Colon (tissue), 2 donors: ENCODE data around the gene PPP4R4.
A peak's percentile ranks its signal among the peaks of the same experiment; 100 is the strongest.

Source experiments
- FAIRE-seq: peaks from 2 replicates; lab custom pipeline; 2012; peaks lifted over from hg19 to GRCh38; lab: Jason Lieb, UNC
- donor health status: control.
- donor health status: control.

PPP4R4 gene

DNA sequence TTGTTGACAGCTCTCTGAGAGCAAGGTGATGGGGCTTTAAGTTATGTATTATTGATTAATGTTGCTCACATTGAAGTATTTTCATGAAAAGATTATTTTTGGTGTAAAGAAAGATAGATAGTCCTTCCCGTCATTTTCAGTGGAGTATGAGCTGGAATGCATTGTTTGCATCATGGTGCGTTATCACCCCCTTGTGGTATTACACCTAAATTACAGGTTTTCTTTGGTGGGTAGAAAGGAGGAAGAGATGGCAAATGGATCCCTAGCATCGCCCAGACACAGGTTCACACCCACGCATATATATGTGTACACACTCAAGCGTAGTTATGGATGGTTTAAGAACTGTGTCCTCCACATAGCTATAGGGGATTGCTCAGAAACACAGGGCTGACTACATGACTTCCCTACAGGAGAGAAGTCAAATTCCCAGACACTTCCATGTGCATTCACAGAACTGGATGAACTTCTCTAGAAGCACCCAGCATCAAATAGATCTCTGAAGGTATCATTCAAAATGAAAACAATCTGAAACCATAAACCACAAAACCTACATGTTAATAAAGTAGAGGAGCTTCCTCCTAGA lies 133.4 kb downstream of the PPP4R4 start:
- FAIRE-seq = no peak

DNA sequence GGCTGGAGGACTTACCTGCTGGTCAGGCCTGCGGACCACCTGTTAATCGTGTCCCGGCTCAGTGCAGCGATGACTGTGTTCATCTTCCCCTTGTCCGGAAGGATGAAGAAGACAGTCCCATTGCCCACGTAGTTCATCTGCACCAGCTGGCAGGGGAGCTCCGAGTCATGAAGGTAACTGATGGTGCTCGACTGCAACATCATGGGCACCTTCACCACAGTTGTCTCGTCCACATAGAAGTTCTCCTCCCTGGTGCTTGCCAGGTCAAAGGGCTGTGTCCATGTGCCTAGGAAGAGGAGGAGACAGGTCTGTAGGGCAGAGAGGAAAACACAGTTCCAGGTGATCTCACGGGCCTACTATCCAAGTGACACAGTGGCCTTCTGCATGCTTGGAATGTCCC lies 135.6 kb downstream of the PPP4R4 start:
- no peak for FAIRE-seq

- no peak for FAIRE-seq
Observed at GRCh38 chr14:94310248-94310647, 136.1 kb downstream of the PPP4R4 start.

DNA sequence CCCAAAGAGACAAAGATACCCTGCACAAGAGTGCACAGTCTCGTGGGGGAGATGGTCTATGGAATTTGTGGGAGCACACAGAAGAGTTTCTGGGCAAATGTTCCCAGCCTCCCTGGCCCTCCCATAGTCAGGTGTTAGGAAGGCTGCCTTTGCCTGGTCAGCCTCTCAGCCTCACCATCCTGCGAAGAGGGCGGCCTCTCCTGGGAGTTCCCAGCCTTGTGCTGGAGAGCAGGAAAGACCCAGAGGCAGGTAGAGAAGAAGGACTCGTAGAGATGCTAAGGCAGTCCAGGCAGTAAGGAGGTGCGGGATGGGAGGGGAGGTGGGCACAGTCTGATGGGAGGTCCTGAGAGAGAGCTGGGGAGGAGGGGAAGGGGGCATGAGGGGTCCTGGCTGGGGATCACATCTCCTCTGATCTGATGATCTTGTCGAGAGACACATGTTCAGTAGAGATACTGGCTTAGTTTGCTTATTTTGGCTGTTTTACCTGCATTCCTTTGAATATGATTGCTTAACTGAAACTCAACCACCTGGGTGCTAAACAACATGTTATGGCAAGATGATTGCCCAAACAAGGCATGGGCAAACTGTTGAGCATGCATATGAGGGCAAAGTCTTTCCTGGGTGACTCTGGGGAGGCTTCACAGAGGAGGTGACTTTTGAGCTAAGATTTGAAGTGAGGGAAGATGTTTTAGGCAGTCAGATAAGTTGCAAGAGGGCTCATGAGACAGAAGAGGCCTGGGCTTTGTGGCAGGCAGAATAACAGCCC lies 138.5 kb downstream of the PPP4R4 start:
- FAIRE-seq = no peak

- FAIRE-seq = no peak
Observed at GRCh38 chr14:94313991-94314655, 140.0 kb downstream of the PPP4R4 start.

GRCh38 chr14:94314890-94315289 lies 140.8 kb downstream of the PPP4R4 start:
- no peak for FAIRE-seq

DNA sequence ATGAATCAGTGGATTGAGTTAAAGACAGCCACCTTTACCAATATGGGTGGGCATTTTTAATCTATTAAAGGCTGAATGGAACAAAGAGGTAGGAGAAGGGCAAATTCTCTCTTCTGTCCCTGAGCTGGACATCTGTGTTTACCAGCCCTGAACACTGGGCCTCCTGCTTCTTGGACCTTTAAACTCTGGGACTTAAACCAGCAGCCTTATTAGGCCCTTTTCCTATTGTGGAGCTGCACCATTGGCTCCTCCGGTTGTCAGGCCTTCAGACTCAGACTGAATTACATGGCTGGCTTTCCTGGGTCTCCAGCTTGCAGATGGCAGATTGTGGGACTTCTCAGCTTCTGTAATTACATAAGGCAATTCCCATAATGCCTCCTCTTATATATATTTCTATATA lies 142.6 kb downstream of the PPP4R4 start:
- FAIRE-seq = no peak

GRCh38 chr14:94317259-94317658 lies 143.1 kb downstream of the PPP4R4 start:
- no peak for FAIRE-seq

DNA sequence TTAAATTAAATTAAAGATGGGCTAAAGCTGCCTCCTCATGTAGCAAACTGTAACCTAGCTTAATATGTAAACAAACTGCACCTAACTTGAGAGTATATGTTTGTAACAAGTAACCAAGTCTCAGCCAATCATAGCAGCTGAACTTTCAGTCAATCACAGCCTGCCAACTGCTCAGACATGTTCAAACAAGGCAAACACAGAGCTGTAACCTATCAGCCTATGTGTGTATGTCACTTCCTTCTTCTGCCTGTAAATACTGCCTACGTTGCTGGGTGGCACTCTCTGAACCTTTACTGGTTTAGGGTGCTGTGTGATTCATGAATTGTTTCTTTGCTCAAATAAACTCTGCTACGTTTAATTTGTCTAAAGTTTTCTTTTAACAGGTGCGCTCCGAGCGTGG lies 146.1 kb downstream of the PPP4R4 start:
- FAIRE-seq = peak; percentile 41

DNA sequence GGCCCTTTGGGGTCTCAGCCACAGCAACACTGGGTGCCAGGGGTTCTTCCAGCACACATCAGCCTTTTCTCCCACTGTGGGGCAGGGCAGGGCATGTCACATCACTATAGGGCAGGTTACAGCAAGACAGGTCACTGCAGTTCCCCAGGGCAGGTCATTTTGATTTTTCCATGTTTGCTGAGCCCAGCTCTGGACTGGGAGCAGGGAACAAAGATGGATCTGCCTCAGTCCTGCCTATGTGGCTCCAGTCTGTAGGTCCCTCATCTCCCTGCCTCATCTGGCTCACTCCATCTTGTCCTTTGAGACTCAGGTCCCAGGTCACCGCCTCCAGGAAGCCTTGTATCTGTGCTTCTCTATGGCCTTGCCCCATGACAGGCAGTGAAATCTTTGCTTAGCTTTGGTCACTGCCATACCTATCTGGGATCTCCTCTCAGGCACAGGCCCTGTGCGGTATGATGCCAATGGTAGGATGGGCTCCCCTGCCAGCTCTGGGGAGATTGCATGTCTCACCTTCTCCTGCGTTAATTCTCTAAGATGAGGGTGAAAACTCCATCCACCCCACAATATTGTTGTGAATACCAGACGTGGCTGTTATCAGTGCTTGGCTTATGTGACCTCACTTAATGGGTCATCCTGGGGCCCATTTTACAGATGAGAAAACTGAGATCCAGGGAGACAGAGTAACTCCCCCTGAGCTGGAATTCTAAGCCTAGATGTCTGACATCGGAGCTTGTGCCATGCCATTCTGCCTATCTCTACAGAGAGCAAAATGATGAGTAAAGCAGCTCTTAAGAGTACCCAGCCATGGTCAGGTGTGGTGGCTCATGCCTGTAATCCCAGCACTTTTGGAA lies 147.5 kb downstream of the PPP4R4 start:
- FAIRE-seq = no peak

DNA sequence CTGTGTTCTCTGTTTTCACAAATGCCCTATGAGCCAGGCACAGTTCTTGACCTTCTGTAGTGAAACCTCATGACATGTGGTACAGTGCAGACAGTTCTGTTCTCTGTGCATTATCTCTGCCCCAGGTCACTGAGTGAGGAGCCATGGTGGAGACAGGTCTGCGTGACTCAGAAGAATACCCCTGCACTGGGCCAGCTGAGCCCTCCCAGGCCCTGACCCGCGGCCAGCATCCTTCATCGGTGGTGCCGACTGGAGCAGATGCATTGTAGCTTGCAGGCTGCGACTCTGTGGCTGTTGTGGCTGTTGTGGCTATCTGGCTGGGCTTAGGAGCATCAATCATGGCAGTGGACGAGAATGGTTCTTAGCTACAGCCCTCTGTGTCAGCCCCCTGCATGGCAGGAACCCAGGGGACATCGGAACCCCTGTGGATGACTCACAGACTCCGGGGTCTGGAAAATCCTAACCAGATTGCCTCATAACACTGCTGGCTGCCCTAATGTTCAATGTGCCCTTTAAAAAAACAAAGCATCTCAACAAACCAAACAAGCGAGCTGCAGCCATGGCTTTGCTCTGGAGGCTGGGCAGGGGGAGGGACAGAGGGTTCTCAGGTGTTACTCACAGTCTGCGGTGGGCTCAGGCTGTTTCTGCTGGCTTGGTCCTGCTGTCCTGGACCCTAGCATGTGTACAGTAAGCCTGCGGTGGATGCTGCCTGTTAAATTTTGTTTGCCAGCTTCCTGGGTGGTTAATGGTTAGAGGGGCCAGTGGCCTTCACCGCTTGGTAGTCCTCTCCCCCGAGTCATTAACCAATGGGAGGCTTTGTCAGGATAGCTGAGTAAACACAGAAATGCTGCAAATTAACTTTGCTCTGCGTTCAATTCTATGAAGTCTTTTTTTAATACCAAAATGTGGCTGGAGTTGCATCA lies 148.8 kb downstream of the PPP4R4 start, which contains the start of gene SERPINA6:
TSS of gene SERPINA6 (minus strand) at position 689 of the 923 bp plus-strand sequence. CDS start 8,688 bp downstream, outside the sequence.
- FAIRE-seq = no peak

- no peak for FAIRE-seq
Observed at GRCh38 chr14:94328196-94328595, 154.1 kb downstream of the PPP4R4 start.
